H9 (cell line): ENCODE data around the gene RPS8. TPM values are rescaled to one million over a fixed set of nuclear protein-coding genes. Genes with fewer than 3 reads are reported as not detected.

ENCODE experiments used
- DNase-seq: peaks from one replicate; pipeline ENCODE4 v3.0.0-alpha.2; 2017
- H2AFZ ChIP-seq: one replicate; pipeline ENCODE4 v1.6.1; 2013; ENCODE audit warnings: mild to moderate bottlenecking, low read length, control low read depth, moderate library complexity
- H2AK5ac ChIP-seq: 2 replicates; pipeline ENCODE4 v1.6.1; 2013; ENCODE audit warnings: low read length, control low read depth, mixed read lengths; ENCODE audit not compliant: insufficient read length
- H2BK120ac ChIP-seq: one replicate; pipeline ENCODE4 v1.6.1; 2013; ENCODE audit warnings: low read depth, mild to moderate bottlenecking, low read length, control low read depth, inconsistent platforms; ENCODE audit not compliant: poor library complexity, severe bottlenecking
- H2BK12ac ChIP-seq: 2 replicates; pipeline ENCODE4 v1.6.1; 2013; ENCODE audit warnings: low read length, control low read depth, mixed read lengths, low read depth; ENCODE audit not compliant: insufficient read length
- H2BK15ac ChIP-seq: 2 replicates; pipeline ENCODE4 v1.6.1; 2013; ENCODE audit warnings: low read depth, low read length, control low read depth
- H2BK20ac ChIP-seq: one replicate; pipeline ENCODE4 v1.6.1; 2013; ENCODE audit warnings: low read depth, mild to moderate bottlenecking, low read length, control low read depth, inconsistent platforms; ENCODE audit not compliant: poor library complexity, severe bottlenecking
- H2BK5ac ChIP-seq: 2 replicates; pipeline ENCODE4 v1.6.1; 2013; ENCODE audit warnings: low read length, control low read depth, mixed read lengths; ENCODE audit not compliant: insufficient read length
- H3K14ac ChIP-seq: 2 replicates; pipeline ENCODE4 v1.6.1; 2013; ENCODE audit warnings: low read length, control low read depth; ENCODE audit not compliant: insufficient read depth
- H3K18ac ChIP-seq: 2 replicates; pipeline ENCODE4 v1.6.1; 2013; ENCODE audit warnings: low read depth, mild to moderate bottlenecking, mixed read lengths, low read length, control low read depth; ENCODE audit not compliant: insufficient read length
- H3K23ac ChIP-seq: 2 replicates; pipeline ENCODE4 v1.6.1; 2013; ENCODE audit warnings: low read length, control low read depth, mixed read lengths, low read depth; ENCODE audit not compliant: insufficient read length
- H3K23me2 ChIP-seq: 2 replicates; pipeline ENCODE4 v1.6.1; 2013; ENCODE audit warnings: low read depth, mild to moderate bottlenecking, mixed read lengths, low read length, control low read depth; ENCODE audit not compliant: insufficient read length, poor library complexity, severe bottlenecking
- H3K27ac ChIP-seq: 2 replicates; pipeline ENCODE4 v1.5.1; 2013; ENCODE audit warnings: low read length, control low read depth, mixed read lengths, low read depth; ENCODE audit not compliant: insufficient read length
- H3K27me3 ChIP-seq: 2 replicates; pipeline ENCODE4 v1.6.1; 2013; ENCODE audit warnings: low read length, control low read depth, inconsistent platforms; ENCODE audit not compliant: insufficient read depth
- H3K4ac ChIP-seq: 2 replicates; pipeline ENCODE4 v1.6.1; 2013; ENCODE audit warnings: low read depth, mild to moderate bottlenecking, control low read depth, inconsistent platforms, low read length, moderate library complexity
- H3K4me1 ChIP-seq: 2 replicates; pipeline ENCODE4 v1.6.1; 2013; ENCODE audit warnings: low read length, control low read depth, inconsistent platforms; ENCODE audit not compliant: insufficient read depth
- H3K4me2 ChIP-seq: 2 replicates; pipeline ENCODE4 v1.6.1; 2013; ENCODE audit warnings: low read length, control low read depth, mixed read lengths; ENCODE audit not compliant: insufficient read length, insufficient read depth
- H3K56ac ChIP-seq: 2 replicates; pipeline ENCODE4 v1.6.1; 2013; ENCODE audit warnings: low read depth, mild to moderate bottlenecking, mixed read lengths, low read length, control low read depth; ENCODE audit not compliant: insufficient read length
- H3K79me1 ChIP-seq: 2 replicates; pipeline ENCODE4 v1.6.1; 2013; ENCODE audit warnings: low read depth, mild to moderate bottlenecking, moderate library complexity, low read length, control low read depth, inconsistent platforms; ENCODE audit not compliant: insufficient read depth, poor library complexity, severe bottlenecking
- H3K79me2 ChIP-seq: 2 replicates; pipeline ENCODE4 v1.6.1; 2013; ENCODE audit warnings: low read length, control low read depth, inconsistent platforms; ENCODE audit not compliant: insufficient read depth
- H3K9ac ChIP-seq: 2 replicates; pipeline ENCODE4 v1.6.1; 2013; ENCODE audit warnings: low read length, control low read depth, mixed read lengths; ENCODE audit not compliant: insufficient read length; ENCODE audit errors: extremely low read depth
- H3K9me3 ChIP-seq: one replicate; pipeline ENCODE4 v1.6.1; 2013; ENCODE audit warnings: low read depth, low read length, inconsistent platforms; ENCODE audit not compliant: control insufficient read depth
- H3T11ph ChIP-seq: one replicate; pipeline ENCODE4 v1.6.1; 2013; ENCODE audit warnings: mild to moderate bottlenecking, low read length, control low read depth, inconsistent platforms
- H4K20me1 ChIP-seq: one replicate; pipeline ENCODE4 v1.6.1; 2013; ENCODE audit not compliant: control insufficient read depth, insufficient read length, insufficient read depth
- H4K5ac ChIP-seq: 2 replicates; pipeline ENCODE4 v1.6.1; 2013; ENCODE audit warnings: low read depth, mild to moderate bottlenecking, mixed read lengths, low read length, control low read depth; ENCODE audit not compliant: insufficient read length
- H4K8ac ChIP-seq: replicated peaks from 2 replicates; pipeline ENCODE4 v1.6.1; 2013; ENCODE audit warnings: low read length, control low read depth, mixed read lengths, low read depth; ENCODE audit not compliant: insufficient read length
- H4K91ac ChIP-seq: 2 replicates; pipeline ENCODE4 v1.6.1; 2013; ENCODE audit warnings: low read depth, mild to moderate bottlenecking, moderate library complexity, mixed read lengths, low read length, control low read depth; ENCODE audit not compliant: insufficient read length
- H3K27ac Mint-ChIP-seq, 3 experiments: 2 replicates in 2 of 3; 3 replicates in 1 of 3; pipeline ENCODE4 v1.8.0; 2020 to 2021; ENCODE audit warnings: mixed read lengths in 3 of 3, mild to moderate bottlenecking in 1 of 3, moderate library complexity in 1 of 3
- H3K27me3 Mint-ChIP-seq: 2 replicates; pipeline ENCODE4 v1.8.0; 2021; ENCODE audit warnings: low read depth, mild to moderate bottlenecking, moderate library complexity, mixed read lengths
- H3K36me3 Mint-ChIP-seq, 3 experiments: 2 replicates in 2 of 3; 3 replicates in 1 of 3; pipeline ENCODE4 v1.8.0; 2020 to 2021; ENCODE audit warnings: low read depth in 3 of 3, mixed read lengths in 3 of 3; ENCODE audit not compliant: insufficient read depth in 1 of 3
- H3K4me1 Mint-ChIP-seq, 2 experiments: 2 replicates each; pipeline ENCODE4 v1.8.0; 2020; ENCODE audit warnings: mixed read lengths in 2 of 2
- H3K4me3 Mint-ChIP-seq, 2 experiments: 2 replicates in 1 of 2; 3 replicates in 1 of 2; pipeline ENCODE4 v1.8.0; 2020 to 2021; ENCODE audit warnings: mild to moderate bottlenecking in 2 of 2, mixed read lengths in 2 of 2, moderate library complexity in 1 of 2
- H3K9me3 Mint-ChIP-seq, 2 experiments: 2 replicates in 1 of 2; 3 replicates in 1 of 2; pipeline ENCODE4 v1.8.0; 2020; ENCODE audit warnings: mild to moderate bottlenecking in 2 of 2, mixed read lengths in 2 of 2, moderate library complexity in 1 of 2
- WGBS: extraction: QIAGEN DNeasy Blood & Tissue Kit; methylation state at CpG from one replicate; pipeline ENCODE4 v1.1.7; 2013; ENCODE audit warnings: missing lambda C conversion rate, low lambda C conversion rate, mixed read lengths; ENCODE audit not compliant: insufficient read length; ENCODE audit errors: extremely low coverage; 5-methylcytosine and 5-hydroxymethylcytosine counted together
- total RNA-seq: library from RNA; stranded (reverse); gene quantifications from 2 replicates; pipeline ENCODE4 v1.2.1, GENCODE V29; 2021
- TF ChIP-seq, protein P1 (sequence below): fragments of 200-600 bp; sonication (generic); conservative IDR thresholded peaks from 3 replicates; pipeline ENCODE4 v1.8.0; 2021; ENCODE audit warnings: antibody characterized with exemption, mild to moderate bottlenecking

Gene RPS8
- total RNA-seq, 1 experiment from 2014 or later, result 2,591 TPM

DNA sequence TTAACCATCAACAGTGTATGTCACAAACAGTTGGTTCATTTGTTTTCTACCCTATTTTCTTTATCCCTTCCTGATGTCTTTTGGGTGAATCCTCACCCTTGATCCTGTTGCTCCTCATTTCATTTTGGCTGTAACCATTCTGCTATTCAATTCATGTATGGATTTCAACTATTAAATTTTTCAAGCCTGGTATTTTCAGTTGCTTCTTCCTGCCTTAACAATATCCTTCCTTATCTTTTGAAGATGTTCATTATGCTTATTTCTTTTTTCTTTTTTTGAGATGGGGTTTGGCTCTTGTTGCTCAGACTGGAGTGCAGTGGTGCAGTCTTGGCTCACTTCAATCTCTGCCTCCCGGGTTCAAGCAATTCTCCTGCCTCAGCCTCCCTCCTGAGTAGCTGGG lies 41.6 kb upstream of the RPS8 start:
- no peak overlapping the region for H4K8ac ChIP-seq
- no peak overlapping the region for H2BK12ac ChIP-seq
- no peak overlapping the region for H4K91ac ChIP-seq
- Mint-ChIP-seq H3K4me1 (peaks cover 12 to 17% of the 10 kb centered on the region in 2 experiments), H3K4me3 (no peak overlapping the region), H3K36me3 (no peaks in the 10 kb centered on the region), H3K27ac (no peak overlapping the region), H3K27me3 (no peaks in the 10 kb centered on the region; the same call in 1 of the 2 replicates), H3K9me3 (peaks cover 2 to 9% of the 10 kb centered on the region in 2 experiments; a peak in 4 of 5 replicates)
- H3K4ac ChIP-seq, result no peak overlapping the region
- H3K4me2 ChIP-seq, result no peak overlapping the region
- WGBS, result no CpG with 5 or more reads among the region's 1 CpG
- H3K23me2 ChIP-seq, result peaks cover 2% of the 10 kb centered on the region
- H4K20me1 ChIP-seq, result no peaks in the 10 kb centered on the region
- H2AK5ac ChIP-seq, result no peak overlapping the region
- no peak overlapping the region for H3K56ac ChIP-seq
- H3K9ac ChIP-seq, result no peak overlapping the region
- no peak for DNase-seq
- TF ChIP-seq, protein P1, sequence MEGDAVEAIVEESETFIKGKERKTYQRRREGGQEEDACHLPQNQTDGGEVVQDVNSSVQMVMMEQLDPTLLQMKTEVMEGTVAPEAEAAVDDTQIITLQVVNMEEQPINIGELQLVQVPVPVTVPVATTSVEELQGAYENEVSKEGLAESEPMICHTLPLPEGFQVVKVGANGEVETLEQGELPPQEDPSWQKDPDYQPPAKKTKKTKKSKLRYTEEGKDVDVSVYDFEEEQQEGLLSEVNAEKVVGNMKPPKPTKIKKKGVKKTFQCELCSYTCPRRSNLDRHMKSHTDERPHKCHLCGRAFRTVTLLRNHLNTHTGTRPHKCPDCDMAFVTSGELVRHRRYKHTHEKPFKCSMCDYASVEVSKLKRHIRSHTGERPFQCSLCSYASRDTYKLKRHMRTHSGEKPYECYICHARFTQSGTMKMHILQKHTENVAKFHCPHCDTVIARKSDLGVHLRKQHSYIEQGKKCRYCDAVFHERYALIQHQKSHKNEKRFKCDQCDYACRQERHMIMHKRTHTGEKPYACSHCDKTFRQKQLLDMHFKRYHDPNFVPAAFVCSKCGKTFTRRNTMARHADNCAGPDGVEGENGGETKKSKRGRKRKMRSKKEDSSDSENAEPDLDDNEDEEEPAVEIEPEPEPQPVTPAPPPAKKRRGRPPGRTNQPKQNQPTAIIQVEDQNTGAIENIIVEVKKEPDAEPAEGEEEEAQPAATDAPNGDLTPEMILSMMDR, result no peak
- H4K5ac ChIP-seq, result no peak overlapping the region
- no peaks in the 10 kb centered on the region for H3K27me3 ChIP-seq
- no peaks in the 10 kb centered on the region for H3K4me1 ChIP-seq
- H3K23ac ChIP-seq, result no peak overlapping the region
- H2BK5ac ChIP-seq, result no peak overlapping the region
- no peaks in the 10 kb centered on the region for H3K79me2 ChIP-seq
- no peak overlapping the region for H2BK15ac ChIP-seq
- H3K79me1 ChIP-seq, result no peaks in the 10 kb centered on the region
- no peaks in the 10 kb centered on the region for H3K9me3 ChIP-seq
- no peak overlapping the region for H3K14ac ChIP-seq
- no peak overlapping the region for H3K18ac ChIP-seq
- no peak overlapping the region for H2AFZ ChIP-seq
- H3T11ph ChIP-seq, result no peak overlapping the region
- no peak overlapping the region for H3K27ac ChIP-seq
- H2BK20ac ChIP-seq, result no peak overlapping the region
- no peak overlapping the region for H2BK120ac ChIP-seq
